ENCODE results near the gene ZNF44. TPM values are rescaled to one million over a fixed set of nuclear protein-coding genes. Genes with fewer than 3 reads are reported as not detected.

The ZNF44 gene
- total RNA-seq, 1 experiment from 2014 or later = 5.0 TPM

DNA sequence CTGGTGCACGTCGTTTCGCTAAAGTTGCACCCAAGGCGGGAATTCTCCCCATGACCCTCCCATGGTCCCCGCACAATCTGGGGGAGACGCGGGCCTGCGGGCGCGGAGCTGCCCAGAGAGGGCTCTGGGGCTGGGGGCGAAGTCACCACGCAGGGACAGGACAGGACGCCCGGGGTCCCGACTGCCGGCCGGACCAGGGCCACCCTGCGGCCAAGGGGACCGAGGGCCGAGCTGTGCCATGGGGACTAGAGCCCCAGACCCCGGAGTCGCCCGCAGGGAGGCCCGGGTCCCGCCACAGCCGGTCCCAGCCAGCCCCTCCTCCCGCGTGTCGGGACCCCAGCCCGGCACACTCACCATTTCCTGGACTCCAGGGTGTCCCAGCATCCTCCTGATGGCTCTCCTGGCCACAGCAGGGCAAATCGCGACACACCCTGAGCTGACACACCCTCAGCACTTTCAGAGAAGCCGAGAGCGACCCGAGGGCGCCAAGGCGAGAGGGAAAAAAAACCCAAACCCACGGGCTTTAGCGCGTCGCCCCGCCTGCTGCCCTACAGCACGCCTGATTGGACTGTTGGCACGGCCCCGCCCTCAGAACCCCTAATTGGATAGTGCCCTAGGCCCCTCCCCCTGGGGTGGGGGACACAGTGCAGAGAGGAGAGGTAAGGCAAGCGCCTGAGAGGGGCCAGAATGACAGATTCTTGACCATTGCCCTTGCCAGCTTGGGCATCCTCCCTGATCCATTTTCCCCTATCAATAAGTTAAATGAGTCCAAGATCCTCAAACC, 28.6 kb downstream of the ZNF44 start:
- Histone ChIP-seq H2AFZ (no peak overlapping the region), H3K36me3 (ENCODE audit: low read depth) (no peaks in the 10 kb centered on the region), H3K4me1 (replicated peaks; ENCODE audit: insufficient read depth) (no peaks in the 10 kb centered on the region), H4K20me1 (ENCODE audit: insufficient read depth) (no peaks in the 10 kb centered on the region), H3K27me3 (ENCODE audit: insufficient read depth, low read depth) (no peaks in the 10 kb centered on the region), H3K4me3 (no peak overlapping the region), H3K9me3 (ENCODE audit: insufficient read depth, low read depth) (peaks cover 7% of the 10 kb centered on the region; the same call in 1 of the 2 replicates), H3K9me2 (ENCODE audit: insufficient read depth) (no peaks in the 10 kb centered on the region), H3K4me2 (no peak overlapping the region), H3K79me2 (ENCODE audit: low read depth) (no peaks in the 10 kb centered on the region), H3F3A (ENCODE audit: insufficient read depth, low read depth) (no peaks in the 10 kb centered on the region), H3K27ac (no peak overlapping the region)
- POLR2A ChIA-PET (ENCODE audit: unreplicated experiment) = no interaction called here
- no TSS peak for BruUV-seq (replicated peaks)
- TF ChIP-seq, protein P1, sequence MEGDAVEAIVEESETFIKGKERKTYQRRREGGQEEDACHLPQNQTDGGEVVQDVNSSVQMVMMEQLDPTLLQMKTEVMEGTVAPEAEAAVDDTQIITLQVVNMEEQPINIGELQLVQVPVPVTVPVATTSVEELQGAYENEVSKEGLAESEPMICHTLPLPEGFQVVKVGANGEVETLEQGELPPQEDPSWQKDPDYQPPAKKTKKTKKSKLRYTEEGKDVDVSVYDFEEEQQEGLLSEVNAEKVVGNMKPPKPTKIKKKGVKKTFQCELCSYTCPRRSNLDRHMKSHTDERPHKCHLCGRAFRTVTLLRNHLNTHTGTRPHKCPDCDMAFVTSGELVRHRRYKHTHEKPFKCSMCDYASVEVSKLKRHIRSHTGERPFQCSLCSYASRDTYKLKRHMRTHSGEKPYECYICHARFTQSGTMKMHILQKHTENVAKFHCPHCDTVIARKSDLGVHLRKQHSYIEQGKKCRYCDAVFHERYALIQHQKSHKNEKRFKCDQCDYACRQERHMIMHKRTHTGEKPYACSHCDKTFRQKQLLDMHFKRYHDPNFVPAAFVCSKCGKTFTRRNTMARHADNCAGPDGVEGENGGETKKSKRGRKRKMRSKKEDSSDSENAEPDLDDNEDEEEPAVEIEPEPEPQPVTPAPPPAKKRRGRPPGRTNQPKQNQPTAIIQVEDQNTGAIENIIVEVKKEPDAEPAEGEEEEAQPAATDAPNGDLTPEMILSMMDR (conservative IDR thresholded peaks at IDR 0.05) = no peak
- TF ChIP-seq EZH2 (IDR thresholded peaks at IDR 0.05; ENCODE audit: low read depth) = no peak
- intact Hi-C loops (cut with micrococcal nuclease; ENCODE audit: unreplicated experiment) = no loop called here
- DNase-seq = no peak
- CTCF ChIA-PET = no interaction called here

DNA sequence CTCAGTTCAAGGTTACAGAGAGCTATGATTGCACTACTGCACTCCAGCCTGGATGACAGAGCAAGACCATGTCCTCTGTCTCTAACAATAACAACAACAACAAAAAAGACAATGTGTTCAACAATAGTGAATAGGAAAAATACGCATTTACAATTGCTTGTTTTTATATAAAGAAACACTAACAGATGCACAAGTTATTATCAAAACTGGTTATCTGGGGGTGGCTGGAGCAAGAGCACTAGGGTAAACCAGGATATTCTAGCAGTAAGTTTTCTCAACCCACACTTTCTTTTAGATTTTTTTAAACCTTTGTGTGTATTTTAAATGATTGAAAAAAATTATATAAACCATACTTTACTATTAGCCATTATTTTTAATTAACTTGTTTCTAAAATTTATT, 33.1 kb downstream of the ZNF44 start:
- Histone ChIP-seq H3K4me3 (no peak overlapping the region), H3K4me1 (replicated peaks; ENCODE audit: insufficient read depth) (no peaks in the 10 kb centered on the region), H3K36me3 (ENCODE audit: low read depth) (no peaks in the 10 kb centered on the region), H3F3A (ENCODE audit: insufficient read depth, low read depth) (no peaks in the 10 kb centered on the region), H3K79me2 (ENCODE audit: low read depth) (no peaks in the 10 kb centered on the region), H3K27ac (no peak overlapping the region), H3K9me3 (ENCODE audit: insufficient read depth, low read depth) (no peaks in the 10 kb centered on the region), H3K27me3 (ENCODE audit: insufficient read depth, low read depth) (no peaks in the 10 kb centered on the region), H2AFZ (no peak overlapping the region), H4K20me1 (ENCODE audit: insufficient read depth) (no peaks in the 10 kb centered on the region), H3K9me2 (ENCODE audit: insufficient read depth) (no peaks in the 10 kb centered on the region), H3K4me2 (no peak overlapping the region)
- no TSS peak for BruUV-seq (replicated peaks)
- CTCF ChIA-PET = no interaction called here
- intact Hi-C loops (cut with micrococcal nuclease; ENCODE audit: unreplicated experiment) = no loop called here
- POLR2A ChIA-PET (ENCODE audit: unreplicated experiment) = no interaction called here
- no peak for DNase-seq
- TF ChIP-seq, protein P1 (conservative IDR thresholded peaks at IDR 0.05) = no peak
- TF ChIP-seq EZH2 (IDR thresholded peaks at IDR 0.05; ENCODE audit: low read depth) = no peak

DNA sequence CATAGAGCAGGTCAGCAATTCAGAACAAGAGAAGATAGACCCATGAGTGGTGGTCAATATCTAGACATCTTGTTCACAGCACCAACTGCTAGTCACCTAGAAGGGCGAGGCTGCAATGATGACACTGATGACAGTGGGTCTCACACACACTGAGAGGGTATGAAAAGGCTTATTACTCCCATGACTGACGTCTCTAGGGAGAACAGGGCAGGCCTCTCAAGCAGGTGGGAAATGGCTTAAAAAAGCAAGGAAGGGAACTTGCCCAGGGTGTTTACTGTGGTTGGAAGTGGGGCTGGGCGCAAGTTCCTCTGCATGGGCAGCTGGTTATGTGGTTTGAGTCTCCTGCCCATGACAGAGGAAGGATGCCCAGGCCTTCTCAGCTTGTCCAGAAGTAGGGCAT, 33.8 kb downstream of the ZNF44 start:
- Histone ChIP-seq H3K9me3 (ENCODE audit: insufficient read depth, low read depth) (no peaks in the 10 kb centered on the region), H3K4me1 (replicated peaks; ENCODE audit: insufficient read depth) (no peaks in the 10 kb centered on the region), H3K9me2 (ENCODE audit: insufficient read depth) (no peaks in the 10 kb centered on the region), H3K4me3 (no peak overlapping the region), H4K20me1 (ENCODE audit: insufficient read depth) (no peaks in the 10 kb centered on the region), H3K27me3 (ENCODE audit: insufficient read depth, low read depth) (no peaks in the 10 kb centered on the region), H3K4me2 (no peak overlapping the region), H3K79me2 (ENCODE audit: low read depth) (no peaks in the 10 kb centered on the region), H2AFZ (no peak overlapping the region), H3K36me3 (ENCODE audit: low read depth) (no peaks in the 10 kb centered on the region), H3K27ac (no peak overlapping the region), H3F3A (ENCODE audit: insufficient read depth, low read depth) (no peaks in the 10 kb centered on the region)
- intact Hi-C loops (cut with micrococcal nuclease; ENCODE audit: unreplicated experiment) = no loop called here
- ChIA-PET POLR2A (ENCODE audit: unreplicated experiment) (no interaction called here), CTCF (no interaction called here)
- BruUV-seq (replicated peaks) = no TSS peak
- no peak for DNase-seq
- TF ChIP-seq EZH2 (IDR thresholded peaks at IDR 0.05; ENCODE audit: low read depth) = no peak
- TF ChIP-seq, protein P1 (conservative IDR thresholded peaks at IDR 0.05) = no peak
